H1 (cell line): Measurements from ENCODE around the gene ITGB4.

ENCODE experiments used
- MAFK ChIP-seq: IDR thresholded peaks from 2 replicates; pipeline ENCODE4 v1.6.1; 2012; ENCODE audit warnings: low read depth, mild to moderate bottlenecking, improper control_type of control experiment, low read length
- RAD21 ChIP-seq, 2 experiments: IDR thresholded peaks in 1 of 2; conservative IDR thresholded peaks in 1 of 2; 2 replicates each; pipeline ENCODE4 v1.6.1; 2011; ENCODE audit warnings: low read depth in 2 of 2, low read length in 2 of 2, improper control_type of control experiment in 1 of 2, inconsistent platforms in 1 of 2, mild to moderate bottlenecking in 1 of 2, moderate library complexity in 1 of 2
- SRF ChIP-seq: IDR thresholded peaks from 2 replicates; pipeline ENCODE4 v1.6.1; 2011; ENCODE audit warnings: mild to moderate bottlenecking, low read depth, low read length, moderate library complexity
- YY1 ChIP-seq: IDR thresholded peaks from 2 replicates; pipeline ENCODE4 v1.6.1; 2011; ENCODE audit warnings: low read depth, mild to moderate bottlenecking, low read length
- TF ChIP-seq, protein P1 (sequence below), 3 experiments: IDR thresholded peaks; 1 replicate in 2 of 3; 2 replicates in 1 of 3; pipeline versions ENCODE4 v1.5.1 to v1.6.1; 2011; ENCODE audit warnings: low read length in 3 of 3, mild to moderate bottlenecking in 3 of 3, inconsistent platforms in 2 of 3, low read depth in 1 of 3, moderate library complexity in 1 of 3; ENCODE audit not compliant: insufficient read depth in 1 of 3; ENCODE audit errors: control extremely low read depth in 1 of 3

DNA sequence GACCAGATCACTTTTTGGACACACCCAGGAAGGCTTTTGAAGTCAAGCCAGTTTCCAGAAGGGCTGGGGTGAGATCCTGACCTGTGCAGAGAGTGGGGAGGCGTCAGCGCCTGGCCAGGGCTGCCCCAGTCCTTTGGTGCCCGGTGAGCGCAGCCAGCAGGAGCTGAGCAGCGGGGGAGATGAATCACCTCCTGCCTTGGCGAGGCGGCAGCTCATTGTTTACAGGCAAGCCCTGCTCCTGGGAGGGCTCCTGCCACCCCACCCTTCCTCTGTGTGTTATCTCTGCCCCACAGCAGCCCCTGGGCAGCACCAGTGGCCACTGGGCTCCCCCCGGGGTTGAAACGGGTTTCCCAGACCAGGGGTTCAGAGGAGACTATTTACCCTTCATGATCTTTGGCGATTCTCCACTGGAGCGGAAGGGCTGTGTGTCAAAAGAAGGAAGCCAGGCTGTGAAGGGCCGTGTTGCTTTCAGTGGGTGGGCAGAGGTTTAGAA is 14.1 kb upstream of the ITGB4 start:
- TF ChIP-seq, protein P1, sequence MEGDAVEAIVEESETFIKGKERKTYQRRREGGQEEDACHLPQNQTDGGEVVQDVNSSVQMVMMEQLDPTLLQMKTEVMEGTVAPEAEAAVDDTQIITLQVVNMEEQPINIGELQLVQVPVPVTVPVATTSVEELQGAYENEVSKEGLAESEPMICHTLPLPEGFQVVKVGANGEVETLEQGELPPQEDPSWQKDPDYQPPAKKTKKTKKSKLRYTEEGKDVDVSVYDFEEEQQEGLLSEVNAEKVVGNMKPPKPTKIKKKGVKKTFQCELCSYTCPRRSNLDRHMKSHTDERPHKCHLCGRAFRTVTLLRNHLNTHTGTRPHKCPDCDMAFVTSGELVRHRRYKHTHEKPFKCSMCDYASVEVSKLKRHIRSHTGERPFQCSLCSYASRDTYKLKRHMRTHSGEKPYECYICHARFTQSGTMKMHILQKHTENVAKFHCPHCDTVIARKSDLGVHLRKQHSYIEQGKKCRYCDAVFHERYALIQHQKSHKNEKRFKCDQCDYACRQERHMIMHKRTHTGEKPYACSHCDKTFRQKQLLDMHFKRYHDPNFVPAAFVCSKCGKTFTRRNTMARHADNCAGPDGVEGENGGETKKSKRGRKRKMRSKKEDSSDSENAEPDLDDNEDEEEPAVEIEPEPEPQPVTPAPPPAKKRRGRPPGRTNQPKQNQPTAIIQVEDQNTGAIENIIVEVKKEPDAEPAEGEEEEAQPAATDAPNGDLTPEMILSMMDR (IDR thresholded peaks at IDR 0.05; ENCODE audit: control extremely low read depth in 1 of 3, insufficient read depth in 1 of 3, low read depth in 1 of 3, low read length in 3 of 3): no peak
- TF ChIP-seq MAFK: no peak
- no peak for TF ChIP-seq YY1
- no peak for TF ChIP-seq SRF
- TF ChIP-seq RAD21 (IDR thresholded peaks at IDR 0.05 in 1 of 2, conservative IDR thresholded peaks at IDR 0.05 in 1 of 2; ENCODE audit: low read depth in 2 of 2, low read length in 2 of 2): no peak
